Mucosa of stomach (tissue), 1 donor: ENCODE data around the gene GLIS1.

Experiments
- H3K27me3 ChIP-seq: one replicate; pipeline ENCODE4 v1.7.0; 2013; ENCODE audit warnings: mild to moderate bottlenecking, low read length; ENCODE audit not compliant: control insufficient read depth, insufficient read depth
- H3K36me3 ChIP-seq: one replicate; pipeline ENCODE4 v1.7.0; 2013; ENCODE audit warnings: low read length; ENCODE audit not compliant: control insufficient read depth, insufficient read depth
- H3K4me1 ChIP-seq: one replicate; pipeline ENCODE4 v1.7.0; 2013; ENCODE audit warnings: mild to moderate bottlenecking, low read length; ENCODE audit not compliant: control insufficient read depth, insufficient read depth
- H3K4me3 ChIP-seq: one replicate; pipeline ENCODE4 v1.7.0; 2013; ENCODE audit warnings: low read length
- H3K9ac ChIP-seq: one replicate; pipeline ENCODE4 v1.7.0; 2013; ENCODE audit warnings: mild to moderate bottlenecking, low read length, moderate library complexity
- H3K9me3 ChIP-seq: one replicate; pipeline ENCODE4 v1.7.0; 2013; ENCODE audit warnings: mild to moderate bottlenecking, low read length, moderate library complexity; ENCODE audit not compliant: control insufficient read depth
- donor health status: Pancreatic carcinoma.

GLIS1 gene

DNA sequence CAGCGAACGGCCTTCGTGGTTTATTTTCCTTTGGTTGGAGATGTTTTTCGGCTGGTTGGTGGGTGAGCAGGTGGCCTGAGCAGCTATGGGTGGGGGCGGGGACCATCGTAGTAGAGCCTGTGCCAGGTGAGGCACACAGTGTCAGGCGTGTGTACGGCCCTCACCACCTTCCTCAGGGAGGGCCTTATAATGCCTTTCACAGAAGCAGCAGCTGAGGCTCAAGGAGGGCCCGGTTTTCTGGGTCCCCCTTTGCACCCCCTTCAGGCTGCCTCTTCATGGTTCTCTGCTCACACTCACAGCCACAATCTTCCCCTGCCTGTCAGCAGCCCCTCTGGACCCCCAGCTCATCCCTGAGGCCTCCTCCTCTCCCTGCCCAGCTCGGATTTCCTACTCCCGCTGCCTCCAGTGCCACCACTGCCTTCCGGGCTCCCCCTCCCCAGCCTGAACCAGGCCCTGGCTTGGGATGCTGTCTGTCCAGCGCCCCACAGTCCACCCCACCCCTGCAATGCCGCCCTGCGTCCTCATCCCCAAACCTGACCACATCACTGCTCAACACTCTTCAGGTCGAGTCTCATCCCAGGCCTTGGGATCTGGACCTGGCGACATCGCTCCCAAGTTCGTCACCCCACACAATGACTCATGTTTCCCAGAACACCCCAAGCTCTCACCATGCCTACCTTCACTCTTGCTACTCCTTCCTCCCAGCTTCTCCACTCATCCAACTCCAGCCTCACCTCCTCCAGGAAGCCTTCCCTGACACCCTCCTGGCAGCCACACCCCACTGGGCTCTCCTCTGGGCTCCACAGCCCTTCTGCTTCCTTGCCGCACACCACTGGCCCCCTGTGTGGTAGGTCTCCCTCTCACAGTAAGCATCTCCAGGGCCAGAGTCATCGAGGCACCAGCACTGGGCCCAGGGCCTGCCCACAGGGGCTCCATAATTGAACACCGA is 225.9 kb downstream of the GLIS1 start:
- H3K9me3 ChIP-seq, result no peaks in the 10 kb centered on the region
- H3K36me3 ChIP-seq, result no peaks in the 10 kb centered on the region
- H3K4me1 ChIP-seq, result no peaks in the 10 kb centered on the region
- H3K27me3 ChIP-seq, result no peaks in the 10 kb centered on the region
- no peak overlapping the region for H3K9ac ChIP-seq
- H3K4me3 ChIP-seq, result no peak overlapping the region

DNA sequence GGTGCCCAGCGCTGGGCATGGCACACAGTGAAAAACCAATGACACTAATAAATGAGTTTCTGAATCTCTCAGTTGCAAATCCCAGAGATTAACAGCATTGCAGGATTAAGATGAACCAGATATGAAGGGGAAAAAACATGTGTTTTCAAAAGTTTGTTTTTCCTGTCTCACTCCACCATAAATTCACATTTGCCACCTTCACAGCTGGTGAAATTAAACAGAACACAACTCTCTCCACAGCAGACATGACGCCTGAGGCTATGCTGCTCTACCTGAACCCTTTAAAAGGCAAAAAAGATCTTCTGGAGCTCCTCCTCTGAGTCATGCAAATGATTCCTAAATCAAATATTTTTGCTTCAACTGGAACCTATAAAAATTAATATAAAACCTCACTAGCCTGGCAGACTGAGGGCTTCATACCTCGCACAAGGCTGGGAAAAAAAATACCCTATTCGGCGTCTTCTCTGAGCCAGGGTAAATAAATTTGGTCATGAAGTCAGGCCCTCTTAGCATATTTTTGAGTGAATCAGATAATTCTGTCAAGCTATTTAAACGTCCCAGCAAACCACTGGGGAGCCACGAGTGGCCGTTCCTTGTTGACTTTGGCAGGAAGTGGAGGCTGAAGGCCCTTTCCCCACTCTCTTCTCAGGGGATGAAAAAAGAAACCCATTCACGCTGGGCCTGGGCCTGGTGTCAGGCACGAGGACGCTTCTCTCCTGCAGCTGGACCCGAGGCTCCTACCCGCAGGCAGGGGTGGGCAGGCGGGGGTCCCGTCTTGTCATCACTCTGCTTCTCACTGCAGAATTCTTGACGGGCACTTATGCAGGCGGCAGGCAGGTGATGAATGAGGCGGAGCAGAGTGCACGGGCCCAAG is 226.8 kb downstream of the GLIS1 start:
- H3K27me3 ChIP-seq, result no peaks in the 10 kb centered on the region
- H3K9me3 ChIP-seq, result no peaks in the 10 kb centered on the region
- no peaks in the 10 kb centered on the region for H3K36me3 ChIP-seq
- H3K4me1 ChIP-seq, result no peaks in the 10 kb centered on the region
- H3K9ac ChIP-seq, result no peak overlapping the region
- no peak overlapping the region for H3K4me3 ChIP-seq

DNA sequence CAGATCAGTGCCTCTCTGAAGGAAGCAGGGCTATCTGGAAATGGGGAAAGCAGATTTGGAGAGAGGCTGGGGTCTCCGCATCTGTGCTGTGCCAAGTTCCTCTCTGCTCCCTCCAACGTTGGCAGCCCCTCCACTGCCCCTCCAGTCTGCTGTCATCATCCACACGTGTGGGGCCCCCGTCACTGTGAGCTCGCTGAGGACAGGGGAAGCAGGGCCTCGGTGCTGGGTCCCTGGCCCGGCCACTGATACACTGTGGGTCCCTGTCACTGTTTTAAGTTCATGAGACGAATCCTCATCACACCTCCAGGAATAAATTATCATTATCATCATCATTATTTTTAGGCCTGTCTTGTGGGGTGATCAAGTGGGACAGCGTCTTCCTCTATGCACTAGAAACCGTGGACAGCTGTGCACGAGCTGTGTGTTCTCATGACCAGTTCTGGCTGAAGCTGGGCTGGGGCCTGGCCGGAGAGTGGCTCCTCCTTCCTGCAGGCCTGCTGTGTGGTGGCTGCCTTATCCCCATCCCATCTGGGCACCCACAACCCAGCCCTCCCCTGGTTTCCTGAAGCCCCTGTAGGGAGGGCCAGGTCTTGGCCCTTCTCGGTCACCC is 227.5 kb downstream of the GLIS1 start:
- H3K9ac ChIP-seq, result no peak overlapping the region

GRCh38 chr1:53510215-53510614 is 228.7 kb downstream of the GLIS1 start:
- no peaks in the 10 kb centered on the region for H3K27me3 ChIP-seq
- H3K4me3 ChIP-seq, result no peak overlapping the region
- H3K4me1 ChIP-seq, result no peaks in the 10 kb centered on the region
- no peak overlapping the region for H3K9ac ChIP-seq
- H3K36me3 ChIP-seq, result no peaks in the 10 kb centered on the region
- H3K9me3 ChIP-seq, result no peaks in the 10 kb centered on the region

More for the DNA sequence above, 227.5 kb downstream of the GLIS1 start:
- Histone ChIP-seq H3K9me3 (no peaks in the 10 kb centered on the region), H3K4me1 (no peaks in the 10 kb centered on the region), H3K27me3 (no peaks in the 10 kb centered on the region), H3K36me3 (no peaks in the 10 kb centered on the region), H3K4me3 (no peak overlapping the region)

DNA sequence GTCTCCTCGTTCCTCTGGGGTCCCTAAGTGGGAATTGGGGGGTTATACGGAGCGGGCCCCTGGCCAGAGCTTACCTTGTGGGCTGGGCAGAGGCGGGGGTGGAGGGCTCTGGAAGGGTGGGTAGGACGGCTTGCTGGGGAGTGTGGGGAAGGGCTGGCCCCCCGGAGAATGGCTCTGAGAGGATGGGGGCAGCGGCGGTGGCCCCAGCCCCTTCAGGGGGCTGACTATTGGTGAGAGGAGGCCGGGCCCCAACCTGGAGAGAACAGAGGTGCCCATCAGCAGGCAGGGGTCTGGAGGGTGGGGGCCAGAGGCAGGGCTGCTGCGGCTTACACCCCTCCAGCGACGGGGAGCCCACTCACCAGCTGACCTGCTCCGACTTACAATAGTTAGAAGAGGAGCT is 229.2 kb downstream of the GLIS1 start:
- Histone ChIP-seq H3K9ac (no peak overlapping the region), H3K4me3 (no peak overlapping the region), H3K9me3 (no peaks in the 10 kb centered on the region), H3K36me3 (no peaks in the 10 kb centered on the region), H3K27me3 (no peaks in the 10 kb centered on the region), H3K4me1 (no peaks in the 10 kb centered on the region)

DNA sequence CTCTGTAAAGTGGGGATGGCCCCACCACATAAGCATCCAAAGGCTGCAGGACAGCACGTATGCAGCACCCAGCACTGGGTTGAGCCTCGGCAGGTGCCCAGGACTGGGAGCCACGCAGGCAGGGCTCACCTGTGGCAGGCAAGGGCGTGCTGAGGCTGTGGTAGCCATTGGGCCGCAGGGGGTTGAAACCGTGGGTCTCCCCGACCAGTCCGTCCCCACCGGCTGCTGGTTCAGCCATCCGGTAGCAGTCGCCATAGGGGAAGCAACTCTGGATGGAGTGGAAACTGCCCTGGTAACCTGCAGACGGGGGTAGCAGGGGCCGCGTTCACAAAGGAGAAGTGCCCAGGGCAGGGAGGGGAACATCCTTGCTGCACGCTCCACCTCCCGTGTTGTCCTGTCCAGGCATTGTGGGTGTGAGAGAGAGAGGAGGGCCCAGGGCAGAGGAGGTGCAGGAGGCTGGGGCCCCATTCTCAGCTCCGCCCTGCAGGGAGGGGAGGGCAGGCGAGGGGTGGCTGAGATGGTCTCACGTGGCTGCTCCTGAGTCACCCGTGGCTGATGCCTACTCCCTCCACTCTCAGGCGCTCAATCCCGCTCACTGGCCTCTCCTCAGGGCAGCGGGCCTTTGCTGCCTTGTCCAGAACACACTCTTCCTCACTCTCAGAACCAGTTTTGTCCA is 229.8 kb downstream of the GLIS1 start:
- Histone ChIP-seq H3K36me3 (no peaks in the 10 kb centered on the region), H3K4me1 (no peaks in the 10 kb centered on the region), H3K27me3 (no peaks in the 10 kb centered on the region), H3K4me3 (no peak overlapping the region), H3K9me3 (no peaks in the 10 kb centered on the region), H3K9ac (no peak overlapping the region)

- Histone ChIP-seq H3K27me3 (no peaks in the 10 kb centered on the region), H3K9ac (no peak overlapping the region), H3K4me1 (no peaks in the 10 kb centered on the region), H3K36me3 (no peaks in the 10 kb centered on the region), H3K4me3 (no peak overlapping the region), H3K9me3 (no peaks in the 10 kb centered on the region)
These were observed 230.6 kb downstream of the GLIS1 start for GRCh38 chr1:53508056-53508990.

DNA sequence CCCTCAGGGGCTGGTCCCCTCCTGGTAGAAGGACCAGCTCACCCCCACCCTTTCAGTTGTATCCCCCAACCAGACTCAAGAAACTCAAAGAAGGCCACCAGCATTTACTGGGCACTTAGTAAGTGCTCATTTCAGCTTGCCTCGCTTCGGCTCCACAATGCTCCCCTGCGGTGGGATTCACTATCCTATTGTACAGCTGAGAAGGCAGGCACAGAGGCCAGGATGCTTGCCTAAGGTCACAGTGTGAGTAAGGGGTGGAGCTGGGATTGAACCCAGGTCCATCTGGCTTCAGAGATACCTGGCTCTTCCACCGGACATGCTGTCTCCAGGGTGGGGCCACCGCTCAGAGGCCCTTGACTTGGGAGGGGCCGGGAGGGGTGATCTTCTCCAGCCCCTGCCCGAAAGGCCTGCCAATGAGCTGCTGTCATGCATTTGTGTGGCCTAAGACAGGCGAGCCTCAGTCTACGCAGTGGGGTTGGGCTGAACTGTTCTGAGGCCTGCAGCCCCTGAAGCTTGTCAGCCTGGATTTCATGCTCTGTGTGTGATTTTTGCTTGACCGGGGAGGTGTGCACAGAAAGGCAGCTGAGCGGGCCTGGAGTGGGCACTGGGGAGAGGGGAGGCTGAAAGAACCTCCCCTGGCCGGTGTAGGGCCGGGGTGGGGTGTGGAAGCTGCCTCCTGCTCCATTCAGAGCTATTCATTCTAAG is 231.7 kb downstream of the GLIS1 start:
- no peaks in the 10 kb centered on the region for H3K9me3 ChIP-seq
- no peaks in the 10 kb centered on the region for H3K4me1 ChIP-seq
- no peaks in the 10 kb centered on the region for H3K27me3 ChIP-seq
- no peak overlapping the region for H3K4me3 ChIP-seq
- H3K36me3 ChIP-seq, result no peaks in the 10 kb centered on the region
- H3K9ac ChIP-seq, result no peak overlapping the region

DNA sequence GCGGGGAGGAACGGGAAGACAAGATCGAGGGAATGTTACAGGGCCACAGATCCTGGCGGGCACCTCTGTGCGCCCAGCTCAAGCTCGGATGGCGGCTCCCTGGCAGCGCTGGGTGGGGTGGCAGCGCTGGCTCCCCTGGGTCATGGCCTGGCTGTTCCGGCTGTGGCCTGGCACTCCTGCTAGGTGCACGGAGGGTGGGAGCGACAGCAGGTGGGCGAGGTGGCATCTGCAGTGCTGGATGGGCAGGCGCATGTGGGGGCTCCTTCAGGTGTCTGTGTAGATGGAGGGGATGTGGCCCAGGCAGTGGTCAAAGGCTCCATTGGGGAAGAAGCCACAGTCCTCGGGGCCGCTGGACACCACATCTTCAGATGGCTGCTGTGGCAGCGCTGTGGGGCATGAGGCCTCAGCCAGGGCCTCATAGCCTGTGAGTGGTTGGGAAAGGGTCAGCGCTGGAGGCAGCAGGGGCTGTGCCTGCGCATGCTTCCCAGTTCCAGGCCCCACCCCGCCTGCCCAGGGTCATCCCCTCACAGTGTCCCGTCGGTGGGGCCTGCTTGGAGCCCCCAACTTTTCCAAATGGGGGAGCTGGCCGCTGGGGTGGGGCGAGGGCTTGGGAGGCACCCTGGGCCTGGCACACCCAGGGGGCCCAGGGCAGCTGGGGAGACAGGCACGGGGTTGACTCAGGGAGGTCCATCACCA is 232.5 kb downstream of the GLIS1 start:
- H3K27me3 ChIP-seq, result peaks cover 2% of the 10 kb centered on the region
- H3K9me3 ChIP-seq, result no peaks in the 10 kb centered on the region
- H3K4me1 ChIP-seq, result no peaks in the 10 kb centered on the region
- H3K36me3 ChIP-seq, result no peaks in the 10 kb centered on the region
- no peak overlapping the region for H3K4me3 ChIP-seq
- no peak overlapping the region for H3K9ac ChIP-seq

DNA sequence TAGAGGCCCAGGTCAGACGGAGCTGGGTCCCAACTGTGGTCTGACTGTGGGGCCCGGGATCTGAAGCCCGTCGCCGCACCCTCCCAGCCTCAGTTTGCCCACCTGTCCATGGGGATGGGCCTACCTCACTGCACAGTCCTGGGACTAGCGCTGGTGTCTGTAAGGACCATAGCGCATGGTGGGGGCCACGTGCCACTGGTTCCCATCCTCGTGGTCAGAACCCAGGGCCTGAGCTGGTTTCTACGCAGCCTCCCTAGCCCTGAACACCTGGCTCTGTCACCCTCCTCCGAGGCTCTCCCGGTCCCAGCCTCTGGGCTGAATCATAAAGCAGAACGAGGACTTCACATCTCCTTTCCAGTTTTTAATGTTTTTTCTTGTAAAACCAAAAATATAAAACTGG is 233.1 kb downstream of the GLIS1 start:
- H3K36me3 ChIP-seq, result no peaks in the 10 kb centered on the region
- H3K4me1 ChIP-seq, result no peaks in the 10 kb centered on the region
- no peak overlapping the region for H3K4me3 ChIP-seq
- H3K9ac ChIP-seq, result no peak overlapping the region
- H3K9me3 ChIP-seq, result no peaks in the 10 kb centered on the region
- peaks cover 3% of the 10 kb centered on the region for H3K27me3 ChIP-seq
